SK-N-SH (cell line): ENCODE data around the gene SNX20. TPM values are rescaled to one million over a fixed set of nuclear protein-coding genes. Genes with fewer than 3 reads are reported as not detected.

Experiments used
- CTCF ChIA-PET: fragments of 300-600, 350-600 bp; formaldehyde crosslinking; extraction: SDS; loops from one replicate; lab custom pipeline; 2021; lab: Yijun Ruan, JAX
- POLR2A ChIA-PET: fragments of 350-600 bp; sonication (Branson Sonifier 250); formaldehyde crosslinking; extraction: SDS; loops from one replicate; lab custom pipeline; 2020; ENCODE audit warnings: antibody characterized with exemption, inconsistent platforms; lab: Yijun Ruan, JAX
- DNase-seq: peaks from one replicate; pipeline ENCODE4 v3.0.0; 2012
- H2AFZ ChIP-seq: fragments of 200-600 bp; sonication (generic); 2 replicates; pipeline ENCODE4 v1.8.1; 2016; ENCODE audit warnings: antibody characterized with exemption, mild to moderate bottlenecking, low read depth
- H3F3A ChIP-seq: fragments of 200-600 bp; sonication (generic); replicated peaks from 2 replicates; pipeline ENCODE3; 2016; ENCODE audit warnings: antibody characterized with exemption, mild to moderate bottlenecking; ENCODE audit not compliant: insufficient read depth
- H3K27ac ChIP-seq, 2 experiments: fragments of 200-500 bp in 1 of 2; fragments of 200-600 bp in 1 of 2; sonication (Bioruptor generic) in 1 of 2; sonication (generic), shearing (Covaris generic) in 1 of 2; 2 replicates each; pipeline versions ENCODE4 v1.5.1 to v1.6.1; 2014 to 2016; ENCODE audit warnings: low read depth in 2 of 2, inconsistent platforms in 1 of 2, low read length in 1 of 2, mild to moderate bottlenecking in 1 of 2, mixed read lengths in 1 of 2
- H3K27me3 ChIP-seq: fragments of 200-600 bp; sonication (generic), shearing (Covaris generic); 2 replicates; pipeline ENCODE4 v1.6.1; 2016; ENCODE audit warnings: mixed run types; ENCODE audit not compliant: insufficient read depth
- H3K36me3 ChIP-seq, 2 experiments: fragments of 200-500 bp in 1 of 2; fragments of 200-600 bp in 1 of 2; sonication (Bioruptor generic) in 1 of 2; sonication (generic) in 1 of 2; replicated peaks in 1 of 2; 2 replicates each; pipeline versions ENCODE3 to v1.5.1; 2014 to 2016; ENCODE audit warnings: low read length in 1 of 2, mild to moderate bottlenecking in 1 of 2; ENCODE audit not compliant: insufficient read depth in 2 of 2, control insufficient read depth in 1 of 2
- H3K4me1 ChIP-seq, 2 experiments: fragments of 200-500 bp in 1 of 2; fragments of 200-600 bp in 1 of 2; sonication (Bioruptor generic) in 1 of 2; sonication (generic), shearing (Covaris generic) in 1 of 2; 2 replicates each; pipeline versions ENCODE4 v1.5.1 to v1.6.1; 2014 to 2016; ENCODE audit warnings: low read depth in 1 of 2, low read length in 1 of 2, mixed run types in 1 of 2; ENCODE audit not compliant: insufficient read depth in 2 of 2, control insufficient read depth in 1 of 2
- H3K4me2 ChIP-seq: fragments of 200-600 bp; sonication (generic), shearing (Covaris generic); 2 replicates; pipeline ENCODE4 v1.6.1; 2017; ENCODE audit warnings: mixed run types
- H3K4me3 ChIP-seq, 2 experiments: fragments of 200-500 bp in 1 of 2; fragments of 200-600 bp in 1 of 2; sonication (Bioruptor generic) in 1 of 2; sonication (generic), shearing (Covaris generic) in 1 of 2; 2 replicates each; pipeline versions ENCODE4 v1.5.1 to v1.8.1; 2014 to 2016; ENCODE audit warnings: low read depth in 2 of 2, inconsistent platforms in 1 of 2, low read length in 1 of 2, mild to moderate bottlenecking in 1 of 2, mixed read lengths in 1 of 2, moderate library complexity in 1 of 2
- H3K79me2 ChIP-seq: fragments of 200-600 bp; sonication (generic); 2 replicates; pipeline ENCODE4 v1.8.1; 2017; ENCODE audit warnings: mild to moderate bottlenecking; ENCODE audit not compliant: insufficient read depth
- H3K9ac ChIP-seq: fragments of 200-600 bp; sonication (generic); 2 replicates; pipeline ENCODE4 v1.6.1; 2017; ENCODE audit warnings: mixed run types
- H3K9me2 ChIP-seq: fragments of 200-600 bp; sonication (generic); 2 replicates; pipeline ENCODE4 v1.6.1; 2017; ENCODE audit warnings: mixed run types
- H3K9me3 ChIP-seq: fragments of 200-600 bp; sonication (generic); 2 replicates; pipeline ENCODE4 v1.6.1; 2017; ENCODE audit warnings: mixed run types, mild to moderate bottlenecking, moderate library complexity
- H4K20me1 ChIP-seq: fragments of 200-600 bp; sonication (generic); 2 replicates; pipeline ENCODE4 v1.6.1; 2017; ENCODE audit warnings: mild to moderate bottlenecking, mixed run types; ENCODE audit not compliant: insufficient read depth
- CHD2 ChIP-seq: fragments of 150-350 bp; IDR thresholded peaks from 2 replicates; pipeline ENCODE4 v1.6.1; 2018; ENCODE audit warnings: low read length; ENCODE audit not compliant: partially characterized antibody
- EZH2phosphoT487 ChIP-seq: fragments of 200-600 bp; sonication (generic); IDR thresholded peaks from 2 replicates; pipeline ENCODE4 v1.6.1; 2017; ENCODE audit warnings: low read depth, mixed run types, mild to moderate bottlenecking, antibody characterized with exemption, moderate library complexity, borderline replicate concordance
- GABPA ChIP-seq: IDR thresholded peaks from 2 replicates; pipeline ENCODE4 v1.4.0; 2012; ENCODE audit warnings: low read depth, mild to moderate bottlenecking
- MEF2A ChIP-seq: IDR thresholded peaks from 2 replicates; pipeline ENCODE4 v1.4.0; 2012; ENCODE audit warnings: low read depth, borderline replicate concordance
- MXI1 ChIP-seq: IDR thresholded peaks from 2 replicates; pipeline ENCODE4 v1.6.1; 2012; ENCODE audit warnings: mild to moderate bottlenecking, low read depth, low read length, improper control_type of control experiment
- NFIC ChIP-seq: IDR thresholded peaks from 2 replicates; pipeline ENCODE4 v1.4.0; 2012; ENCODE audit warnings: borderline replicate concordance
- PBX3 ChIP-seq: IDR thresholded peaks from 2 replicates; pipeline ENCODE4; 2012
- RAD21 ChIP-seq: IDR thresholded peaks from 2 replicates; pipeline ENCODE4 v1.6.1; 2012; ENCODE audit warnings: mild to moderate bottlenecking, low read length
- RXRA ChIP-seq: IDR thresholded peaks from 2 replicates; pipeline ENCODE4 v1.4.0; 2012; ENCODE audit warnings: low read depth, mild to moderate bottlenecking, borderline replicate concordance
- TAF1 ChIP-seq: IDR thresholded peaks from 2 replicates; pipeline ENCODE4 v1.6.1; 2012; ENCODE audit warnings: low read depth, mild to moderate bottlenecking, low read length, moderate library complexity, borderline replicate concordance
- TCF12 ChIP-seq: IDR thresholded peaks from 2 replicates; pipeline ENCODE4 v1.4.0; 2012
- TEAD4 ChIP-seq: IDR thresholded peaks from 2 replicates; pipeline ENCODE4 v1.4.0; 2012; ENCODE audit warnings: mild to moderate bottlenecking, borderline replicate concordance; ENCODE audit not compliant: insufficient read depth
- USF2 ChIP-seq: fragments of 150-350 bp; IDR thresholded peaks from 2 replicates; pipeline ENCODE4 v1.6.1; 2017; ENCODE audit warnings: antibody characterized with exemption, low read length, low read depth, borderline replicate concordance
- WGBS: methylation state at CpG from one replicate; pipeline ENCODE4 v1.1.6; 2017; ENCODE audit warnings: low lambda C conversion rate; 5-methylcytosine and 5-hydroxymethylcytosine counted together
- polyA plus RNA-seq, 3 experiments: library from polyadenylated mRNA; depleted of rRNA; stranded (reverse); fragments of >200 nt; gene quantifications; 2 replicates each; pipeline ENCODE4 v1.2.3, GENCODE V29; 2012

SNX20 gene
- polyA plus RNA-seq, 1 of the 3 experiments (the other 2 are of a cell fraction), result not detected

GRCh38 chr16:50657241-50657640 is 23.9 kb downstream of the SNX20 start:
- 46% methylated on average over 2 of the region's 5 CpGs for WGBS
- no peak for DNase-seq

GRCh38 chr16:50655558-50656055 is 25.5 kb downstream of the SNX20 start:
- no peaks in the 10 kb centered on the region for H3K27me3 ChIP-seq
- 40% methylated on average over 3 of the region's 3 CpGs for WGBS
- CTCF ChIA-PET, result interaction anchor here (1.1 to 10.0 kb wide), 2 partner anchors 9 to 28 kb away, joined by 3 to 103 read pairs; no protein-coding TSS in a partner anchor

More at GRCh38 chr16:50657241-50657640, 23.9 kb downstream of the SNX20 start:
- Histone ChIP-seq H3K27me3 (no peaks in the 10 kb centered on the region), H3K9me3 (no peaks in the 10 kb centered on the region), H4K20me1 (no peaks in the 10 kb centered on the region), H3K79me2 (no peaks in the 10 kb centered on the region), H3K36me3 (no peaks in the 10 kb centered on the region), H3F3A (no peaks in the 10 kb centered on the region), H3K9me2 (no peaks in the 10 kb centered on the region), H3K4me3 (no peak overlapping the region), H3K9ac (no peak overlapping the region), H3K4me1 (peaks cover 0 to 7% of the 10 kb centered on the region in 2 experiments; a peak in 1 of 4 replicates), H3K4me2 (no peak overlapping the region), H3K27ac (no peak overlapping the region), H2AFZ (no peak overlapping the region)
- ChIA-PET CTCF (interaction anchor here (10.0 kb wide), 1 partner anchor 8 kb away, joined by 103 read pairs; no protein-coding TSS in a partner anchor), POLR2A (interaction anchor here (0.6 kb wide), 1 partner anchor 49 kb away, joined by 4 read pairs; no protein-coding TSS in a partner anchor)
- TF ChIP-seq NFIC, result no peak
- no peak for TF ChIP-seq CHD2
- TF ChIP-seq RAD21, result no peak
- no peak for TF ChIP-seq TAF1
- no peak for TF ChIP-seq TCF12
- no peak for TF ChIP-seq RXRA
- TF ChIP-seq PBX3, result no peak

More at GRCh38 chr16:50655558-50656055, 25.5 kb downstream of the SNX20 start:
- H3K9ac ChIP-seq, result no peak overlapping the region
- POLR2A ChIA-PET, result no interaction called here
- H3F3A ChIP-seq, result no peaks in the 10 kb centered on the region
- H3K27ac ChIP-seq, result no peak overlapping the region
- no peaks in the 10 kb centered on the region for H3K36me3 ChIP-seq
- H3K4me3 ChIP-seq, result no peak overlapping the region
- no peak for TF ChIP-seq MXI1
- no peak for TF ChIP-seq USF2
- TF ChIP-seq MEF2A, result no peak
- no peak for TF ChIP-seq GABPA
- TF ChIP-seq EZH2phosphoT487, result no peak
- no peak for TF ChIP-seq RXRA
- TF ChIP-seq TEAD4, result no peak
- peaks cover 0 to 7% of the 10 kb centered on the region in 2 experiments; a peak in 1 of 4 replicates for H3K4me1 ChIP-seq
- H2AFZ ChIP-seq, result no peak overlapping the region
- no peaks in the 10 kb centered on the region for H3K79me2 ChIP-seq
- no peaks in the 10 kb centered on the region for H4K20me1 ChIP-seq
- no peak overlapping the region for H3K4me2 ChIP-seq
- H3K9me3 ChIP-seq, result no peaks in the 10 kb centered on the region
- DNase-seq, result no peak
- H3K9me2 ChIP-seq, result no peaks in the 10 kb centered on the region
